Neural progenitor cell (in vitro differentiated cells): ENCODE data around the gene GNA14.

Experiments
- EZH2 ChIP-seq: fragments of 200-600 bp; sonication (generic); IDR thresholded peaks from 2 replicates; pipeline ENCODE4 v1.6.1; 2017; ENCODE audit warnings: antibody characterized with exemption, mild to moderate bottlenecking, moderate library complexity
- EZH2phosphoT487 ChIP-seq: fragments of 200-600 bp; sonication (generic); IDR thresholded peaks from 2 replicates; pipeline ENCODE4 v1.6.1; 2017; ENCODE audit warnings: antibody characterized with exemption
- TF ChIP-seq, protein P1 (sequence below): fragments of 200-600 bp; sonication (generic); IDR thresholded peaks from 2 replicates; pipeline ENCODE4 v1.5.1; 2017; ENCODE audit warnings: antibody characterized with exemption, mild to moderate bottlenecking

DNA sequence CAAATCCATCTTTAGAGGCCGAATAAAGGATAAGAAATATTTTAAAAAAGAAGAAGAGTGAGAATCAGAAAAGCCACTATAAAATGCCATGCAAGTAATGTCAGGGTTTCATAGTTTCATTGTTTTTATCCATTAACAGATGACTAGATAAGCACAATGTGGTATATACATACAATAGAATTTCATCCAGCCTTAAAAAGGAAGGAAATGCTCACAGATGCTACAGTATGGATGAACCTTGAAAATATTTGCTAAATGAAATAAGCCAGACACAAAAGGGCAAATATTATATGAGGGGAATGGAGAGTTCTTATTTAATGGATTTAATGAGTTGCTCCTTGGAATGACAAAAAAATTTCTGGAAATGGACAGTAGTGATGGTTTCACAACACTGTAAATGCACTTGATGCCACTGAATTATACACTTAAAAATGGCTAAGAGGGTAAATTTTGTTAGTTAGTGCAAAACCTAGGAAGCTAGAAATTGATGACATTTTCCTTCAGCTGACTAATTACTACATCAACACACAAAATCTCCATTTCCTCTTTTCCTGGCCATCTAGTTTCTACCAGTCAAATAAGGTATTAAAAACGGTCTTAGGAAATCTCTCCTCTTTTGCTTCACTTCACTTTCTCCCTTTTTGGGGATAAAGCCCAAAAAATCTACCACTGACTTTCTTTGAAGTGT lies 86.6 kb downstream of the GNA14 start:
- TF ChIP-seq, protein P1, sequence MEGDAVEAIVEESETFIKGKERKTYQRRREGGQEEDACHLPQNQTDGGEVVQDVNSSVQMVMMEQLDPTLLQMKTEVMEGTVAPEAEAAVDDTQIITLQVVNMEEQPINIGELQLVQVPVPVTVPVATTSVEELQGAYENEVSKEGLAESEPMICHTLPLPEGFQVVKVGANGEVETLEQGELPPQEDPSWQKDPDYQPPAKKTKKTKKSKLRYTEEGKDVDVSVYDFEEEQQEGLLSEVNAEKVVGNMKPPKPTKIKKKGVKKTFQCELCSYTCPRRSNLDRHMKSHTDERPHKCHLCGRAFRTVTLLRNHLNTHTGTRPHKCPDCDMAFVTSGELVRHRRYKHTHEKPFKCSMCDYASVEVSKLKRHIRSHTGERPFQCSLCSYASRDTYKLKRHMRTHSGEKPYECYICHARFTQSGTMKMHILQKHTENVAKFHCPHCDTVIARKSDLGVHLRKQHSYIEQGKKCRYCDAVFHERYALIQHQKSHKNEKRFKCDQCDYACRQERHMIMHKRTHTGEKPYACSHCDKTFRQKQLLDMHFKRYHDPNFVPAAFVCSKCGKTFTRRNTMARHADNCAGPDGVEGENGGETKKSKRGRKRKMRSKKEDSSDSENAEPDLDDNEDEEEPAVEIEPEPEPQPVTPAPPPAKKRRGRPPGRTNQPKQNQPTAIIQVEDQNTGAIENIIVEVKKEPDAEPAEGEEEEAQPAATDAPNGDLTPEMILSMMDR, result no peak
- TF ChIP-seq EZH2 (no peak), EZH2phosphoT487 (no peak)
